ENCODE measurements around the gene SETD1A.
A peak's percentile ranks its signal among the peaks of the same experiment; 100 is the strongest.
"Not testable (repeated sequence)": the region's sequence is repeated elsewhere in the genome, so short reads cannot be mapped to it uniquely, and the experiment has no call there.

The SETD1A gene

GRCh38 chr16:31009894-31010584 is 52.5 kb downstream of the SETD1A start:
- DNase-seq (ENCODE audit: low spot score) (no peak), ATAC-seq (ENCODE audit: low read depth) (no peak)
- TF ChIP-seq CTCF (IDR thresholded peaks at IDR 0.05; ENCODE audit: poor library complexity, severe bottlenecking), result no peak
- Histone ChIP-seq H3K36me3 (ENCODE audit: low read depth) (no peaks in the 10 kb centered on the region), H3K27ac (ENCODE audit: poor library complexity, severe bottlenecking) (no peak overlapping the region), H3K4me3 (ENCODE audit: severe bottlenecking) (no peak overlapping the region), H3K4me1 (ENCODE audit: insufficient read depth, poor library complexity, severe bottlenecking) (peaks cover 4% of the 10 kb centered on the region), H3K9me3 (ENCODE audit: severe bottlenecking) (no peaks in the 10 kb centered on the region), H3K27me3 (ENCODE audit: insufficient read depth, poor library complexity, severe bottlenecking) (peaks cover 13% of the 10 kb centered on the region)

GRCh38 chr16:31010585-31011325 is 53.2 kb downstream of the SETD1A start, which contains the start of gene STX1B:
Gene STX1B (minus strand): TSS chr16:31010638. CDS start chr16:31010396, 242 bp downstream.
- Histone ChIP-seq H3K4me1 (ENCODE audit: insufficient read depth, poor library complexity, severe bottlenecking) (peaks cover 4% of the 10 kb centered on the region), H3K4me3 (ENCODE audit: severe bottlenecking) (no peak within 1 kb of the TSS), H3K27ac (ENCODE audit: poor library complexity, severe bottlenecking) (no peak within 1 kb of the TSS), H3K36me3 (ENCODE audit: low read depth) (no peaks in the 10 kb centered on the region), H3K27me3 (ENCODE audit: insufficient read depth, poor library complexity, severe bottlenecking) (peaks cover 13% of the 10 kb centered on the region), H3K9me3 (ENCODE audit: severe bottlenecking) (no peaks in the 10 kb centered on the region)
- no peak for TF ChIP-seq CTCF (IDR thresholded peaks at IDR 0.05; ENCODE audit: poor library complexity, severe bottlenecking)
- no peak for DNase-seq (ENCODE audit: low spot score)
- no peak; the same call in 2 of the 3 replicates for ATAC-seq (ENCODE audit: low read depth)

GRCh38 chr16:31011815-31012214 is 54.3 kb downstream of the SETD1A start:
- H3K27me3 ChIP-seq (ENCODE audit: insufficient read depth, poor library complexity, severe bottlenecking), result peaks cover 13% of the 10 kb centered on the region
- not testable (repeated sequence) for H3K4me3 ChIP-seq (ENCODE audit: severe bottlenecking); DNase-seq (ENCODE audit: low spot score); H3K36me3 ChIP-seq (ENCODE audit: low read depth); H3K4me1 ChIP-seq (ENCODE audit: insufficient read depth, poor library complexity, severe bottlenecking); H3K9me3 ChIP-seq (ENCODE audit: severe bottlenecking); ATAC-seq (ENCODE audit: low read depth); H3K27ac ChIP-seq (ENCODE audit: poor library complexity, severe bottlenecking)

GRCh38 chr16:31013292-31013691 is 55.7 kb downstream of the SETD1A start:
- not testable (repeated sequence) for DNase-seq (ENCODE audit: low spot score); H3K4me3 ChIP-seq (ENCODE audit: severe bottlenecking); H3K4me1 ChIP-seq (ENCODE audit: insufficient read depth, poor library complexity, severe bottlenecking); H3K27ac ChIP-seq (ENCODE audit: poor library complexity, severe bottlenecking); H3K36me3 ChIP-seq (ENCODE audit: low read depth); H3K9me3 ChIP-seq (ENCODE audit: severe bottlenecking); ATAC-seq (ENCODE audit: low read depth)
- H3K27me3 ChIP-seq (ENCODE audit: insufficient read depth, poor library complexity, severe bottlenecking), result peaks cover 13% of the 10 kb centered on the region

GRCh38 chr16:31016018-31016417 is 58.5 kb downstream of the SETD1A start:
- no peaks in the 10 kb centered on the region for H3K4me1 ChIP-seq (ENCODE audit: insufficient read depth, poor library complexity, severe bottlenecking)
- ATAC-seq (ENCODE audit: low read depth), result peak; percentile 41; the same call in 1 of the 3 replicates

GRCh38 chr16:31017756-31018155 is 60.2 kb downstream of the SETD1A start:
- not testable (repeated sequence) for H3K9me3 ChIP-seq (ENCODE audit: severe bottlenecking); H3K4me1 ChIP-seq (ENCODE audit: insufficient read depth, poor library complexity, severe bottlenecking); DNase-seq (ENCODE audit: low spot score); H3K4me3 ChIP-seq (ENCODE audit: severe bottlenecking); ATAC-seq (ENCODE audit: low read depth); H3K27me3 ChIP-seq (ENCODE audit: insufficient read depth, poor library complexity, severe bottlenecking); H3K27ac ChIP-seq (ENCODE audit: poor library complexity, severe bottlenecking); H3K36me3 ChIP-seq (ENCODE audit: low read depth)

More at GRCh38 chr16:31016018-31016417, 58.5 kb downstream of the SETD1A start:
- no peak for DNase-seq (ENCODE audit: low spot score)
- peaks cover 10% of the 10 kb centered on the region for H3K27me3 ChIP-seq (ENCODE audit: insufficient read depth, poor library complexity, severe bottlenecking)
- no peaks in the 10 kb centered on the region for H3K36me3 ChIP-seq (ENCODE audit: low read depth)
- H3K4me3 ChIP-seq (ENCODE audit: severe bottlenecking), result no peak overlapping the region
- no peaks in the 10 kb centered on the region for H3K9me3 ChIP-seq (ENCODE audit: severe bottlenecking)
- no peak overlapping the region for H3K27ac ChIP-seq (ENCODE audit: poor library complexity, severe bottlenecking)
- peak; percentile 6 for TF ChIP-seq CTCF (IDR thresholded peaks at IDR 0.05; ENCODE audit: poor library complexity, severe bottlenecking)

Data from RWPE2 (cell line).